Measurements from ENCODE around the gene SMYD3. TPM values are rescaled to one million over a fixed set of nuclear protein-coding genes. Genes with fewer than 3 reads are reported as not detected.

Gene SMYD3
- total RNA-seq, 1 experiment from 2014 or later = 25.5 TPM

DNA sequence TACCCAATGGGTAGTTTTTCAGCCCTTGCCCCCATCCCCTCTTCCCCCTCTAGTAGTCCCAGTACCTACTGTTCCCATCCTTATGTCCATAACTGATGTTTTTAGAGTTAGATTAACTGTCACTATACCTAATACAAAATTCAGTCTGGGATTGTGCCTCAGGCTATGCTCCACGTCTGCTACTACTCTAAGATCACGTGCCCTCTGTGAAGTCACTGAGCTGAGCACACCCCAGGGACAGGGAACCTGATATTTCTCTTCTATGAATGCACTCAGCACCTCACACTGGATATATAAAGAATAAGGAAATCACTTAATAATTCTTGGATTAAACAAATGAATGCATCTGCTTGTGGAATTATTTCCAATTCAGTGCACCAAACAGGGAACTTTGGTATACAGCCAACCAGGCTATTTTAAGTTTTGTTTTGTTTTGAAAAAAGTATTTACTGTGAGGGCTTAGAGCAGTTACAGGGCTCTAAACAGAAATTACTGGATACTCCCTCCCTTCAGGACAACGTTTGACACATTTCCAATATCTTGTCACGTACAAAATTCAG is 307.9 kb downstream of the SMYD3 start:
- no peak overlapping the region for H2AFZ ChIP-seq (ENCODE audit: low read length)
- H3K36me3 Mint-ChIP-seq (ENCODE audit: insufficient read depth in 1 of 3, low read depth in 3 of 3) = no peaks in the 10 kb centered on the region
- no peaks in the 10 kb centered on the region for H3K9me3 Mint-ChIP-seq
- H2AK5ac ChIP-seq (ENCODE audit: insufficient read length, low read length) = no peak overlapping the region
- no peak for DNase-seq
- H3K56ac ChIP-seq (ENCODE audit: insufficient read length, low read depth, low read length) = no peak overlapping the region
- H3K9ac ChIP-seq (ENCODE audit: extremely low read depth, insufficient read length, low read length) = no peak overlapping the region
- H3K79me2 ChIP-seq (ENCODE audit: insufficient read depth, low read length) = no peaks in the 10 kb centered on the region
- H4K5ac ChIP-seq (ENCODE audit: insufficient read length, low read depth, low read length) = no peak overlapping the region
- WGBS (ENCODE audit: extremely low coverage, insufficient read length, low lambda C conversion rate) = no CpG with 5 or more reads among the region's 4 CpGs
- no peaks in the 10 kb centered on the region for H3K79me1 ChIP-seq (ENCODE audit: insufficient read depth, low read depth, low read length, poor library complexity, severe bottlenecking)
- H3K18ac ChIP-seq (ENCODE audit: insufficient read length, low read depth, low read length) = no peak overlapping the region
- no peak overlapping the region for H4K91ac ChIP-seq (ENCODE audit: insufficient read length, low read depth, low read length)
- no peaks in the 10 kb centered on the region for H3K23me2 ChIP-seq (ENCODE audit: insufficient read length, low read depth, low read length, poor library complexity, severe bottlenecking)
- no peak overlapping the region for H4K8ac ChIP-seq (replicated peaks; ENCODE audit: insufficient read length, low read depth, low read length)
- no peak overlapping the region for H3K14ac ChIP-seq (ENCODE audit: insufficient read depth, low read length)
- H2BK20ac ChIP-seq (ENCODE audit: low read depth, low read length, poor library complexity, severe bottlenecking) = no peak overlapping the region
- TF ChIP-seq, protein P1, sequence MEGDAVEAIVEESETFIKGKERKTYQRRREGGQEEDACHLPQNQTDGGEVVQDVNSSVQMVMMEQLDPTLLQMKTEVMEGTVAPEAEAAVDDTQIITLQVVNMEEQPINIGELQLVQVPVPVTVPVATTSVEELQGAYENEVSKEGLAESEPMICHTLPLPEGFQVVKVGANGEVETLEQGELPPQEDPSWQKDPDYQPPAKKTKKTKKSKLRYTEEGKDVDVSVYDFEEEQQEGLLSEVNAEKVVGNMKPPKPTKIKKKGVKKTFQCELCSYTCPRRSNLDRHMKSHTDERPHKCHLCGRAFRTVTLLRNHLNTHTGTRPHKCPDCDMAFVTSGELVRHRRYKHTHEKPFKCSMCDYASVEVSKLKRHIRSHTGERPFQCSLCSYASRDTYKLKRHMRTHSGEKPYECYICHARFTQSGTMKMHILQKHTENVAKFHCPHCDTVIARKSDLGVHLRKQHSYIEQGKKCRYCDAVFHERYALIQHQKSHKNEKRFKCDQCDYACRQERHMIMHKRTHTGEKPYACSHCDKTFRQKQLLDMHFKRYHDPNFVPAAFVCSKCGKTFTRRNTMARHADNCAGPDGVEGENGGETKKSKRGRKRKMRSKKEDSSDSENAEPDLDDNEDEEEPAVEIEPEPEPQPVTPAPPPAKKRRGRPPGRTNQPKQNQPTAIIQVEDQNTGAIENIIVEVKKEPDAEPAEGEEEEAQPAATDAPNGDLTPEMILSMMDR (conservative IDR thresholded peaks at IDR 0.05) = no peak
- no peak overlapping the region for H3K4ac ChIP-seq (ENCODE audit: low read depth, low read length)
- peaks cover 6 to 9% of the 10 kb centered on the region in 2 experiments for H3K4me1 Mint-ChIP-seq
- H3K27me3 ChIP-seq (ENCODE audit: insufficient read depth, low read length) = no peaks in the 10 kb centered on the region
- peak overlapping the region in 1 of 3 experiments; percentile 84; a peak in 2 of 7 replicates for H3K27ac Mint-ChIP-seq
- H3K4me1 ChIP-seq (ENCODE audit: insufficient read depth, low read length) = no peaks in the 10 kb centered on the region
- H3K23ac ChIP-seq (ENCODE audit: insufficient read length, low read depth, low read length) = no peak overlapping the region
- no peak overlapping the region for H3K27ac ChIP-seq (ENCODE audit: insufficient read length, low read depth, low read length)
- H3T11ph ChIP-seq (ENCODE audit: low read length) = no peak overlapping the region
- H3K4me2 ChIP-seq (ENCODE audit: insufficient read depth, insufficient read length, low read length) = no peak overlapping the region
- no peaks in the 10 kb centered on the region for H3K27me3 Mint-ChIP-seq (ENCODE audit: low read depth)
- H3K4me3 Mint-ChIP-seq = no peak overlapping the region
- H2BK15ac ChIP-seq (ENCODE audit: low read depth, low read length) = no peak overlapping the region
- no peak overlapping the region for H2BK120ac ChIP-seq (ENCODE audit: low read depth, low read length, poor library complexity, severe bottlenecking)
- H2BK12ac ChIP-seq (ENCODE audit: insufficient read length, low read depth, low read length) = no peak overlapping the region
- H2BK5ac ChIP-seq (ENCODE audit: insufficient read length, low read length) = no peak overlapping the region
- H4K20me1 ChIP-seq (ENCODE audit: control insufficient read depth, insufficient read depth, insufficient read length) = no peaks in the 10 kb centered on the region
- H3K9me3 ChIP-seq (ENCODE audit: control insufficient read depth, low read depth, low read length) = no peaks in the 10 kb centered on the region

All from H9 (cell line).